Peyer's patch (tissue), 4 donors: ENCODE results near the gene SCUBE3.

Experiments used
- CTCF ChIP-seq, 6 experiments: fragments of 450-650 bp in 4 of 6; fragments of 200-600 bp in 2 of 6; sonication (generic) in 1 of 6; IDR thresholded peaks; one replicate each; pipeline ENCODE4 v1.5.1; 2017 to 2019; ENCODE audit warnings: antibody characterized with exemption in 6 of 6, mild to moderate bottlenecking in 3 of 6, moderate library complexity in 1 of 6
- POLR2A ChIP-seq, 2 donors: fragments of 450-650 bp; IDR thresholded peaks; one replicate each; pipeline ENCODE4 v1.5.1; 2017; ENCODE audit warnings: antibody characterized with exemption in 2 of 2, mild to moderate bottlenecking in 2 of 2, moderate library complexity in 2 of 2

GRCh38 chr6:35293681-35294080, 79.9 kb downstream of the SCUBE3 start:
- no peak for TF ChIP-seq CTCF (IDR thresholded peaks at IDR 0.05)
- TF ChIP-seq POLR2A (IDR thresholded peaks at IDR 0.05) = no peak
